ENCODE data around the gene MKKS.
"Not testable (repeated sequence)": the region's sequence is repeated elsewhere in the genome, so short reads cannot be mapped to it uniquely, and the experiment has no call there.

Gene MKKS

GRCh38 chr20:10419550-10420133, 14.4 kb downstream of the MKKS start:
- DNase-seq (ENCODE audit: extremely low spot score, insufficient read length, low read depth) (no peak), FAIRE-seq (no peak)

GRCh38 chr20:10417218-10417617, 16.8 kb downstream of the MKKS start:
- FAIRE-seq, result not testable (repeated sequence)

GRCh38 chr20:10415013-10415650, 18.9 kb downstream of the MKKS start:
- FAIRE-seq (no peak), DNase-seq (ENCODE audit: extremely low spot score, insufficient read length, low read depth) (no peak)

More at GRCh38 chr20:10417218-10417617, 16.8 kb downstream of the MKKS start:
- not testable (repeated sequence) for DNase-seq (ENCODE audit: extremely low spot score, insufficient read length, low read depth)

- no peak for DNase-seq (ENCODE audit: extremely low spot score, insufficient read length, low read depth)
- peak; percentile 71 for FAIRE-seq
These were observed 21.2 kb downstream of the MKKS start for GRCh38 chr20:10412591-10413408.

- DNase-seq (ENCODE audit: extremely low spot score, insufficient read length, low read depth) (no peak), FAIRE-seq (no peak)
These were observed 22.3 kb downstream of the MKKS start for GRCh38 chr20:10411673-10412072.

GRCh38 chr20:10408108-10408813, 25.8 kb downstream of the MKKS start:
- DNase-seq (ENCODE audit: extremely low spot score, insufficient read length, low read depth) (no peak), FAIRE-seq (no peak)

- FAIRE-seq (no peak), DNase-seq (ENCODE audit: extremely low spot score, insufficient read length, low read depth) (no peak)
These were observed 29.0 kb downstream of the MKKS start for GRCh38 chr20:10404959-10405530.

- DNase-seq (ENCODE audit: extremely low spot score, insufficient read length, low read depth), result no peak
- no peak for FAIRE-seq
These were observed 29.9 kb downstream of the MKKS start for GRCh38 chr20:10404023-10404628.

GRCh38 chr20:10402938-10403608, 30.9 kb downstream of the MKKS start:
- DNase-seq (ENCODE audit: extremely low spot score, insufficient read length, low read depth) (no peak), FAIRE-seq (no peak)

GRCh38 chr20:10398834-10399369, 35.1 kb downstream of the MKKS start:
- no peak for DNase-seq (ENCODE audit: extremely low spot score, insufficient read length, low read depth)

GRCh38 chr20:10394752-10395151, 39.3 kb downstream of the MKKS start:
- FAIRE-seq; DNase-seq (ENCODE audit: extremely low spot score, insufficient read length, low read depth): not testable (repeated sequence)

More at GRCh38 chr20:10398834-10399369, 35.1 kb downstream of the MKKS start:
- FAIRE-seq, result no peak

- DNase-seq (ENCODE audit: extremely low spot score, insufficient read length, low read depth), result no peak
- peak; percentile 9 for FAIRE-seq
These were observed 43.3 kb downstream of the MKKS start for GRCh38 chr20:10390709-10391108.

- DNase-seq (ENCODE audit: extremely low spot score, insufficient read length, low read depth) (no peak), FAIRE-seq (no peak)
These were observed 45.4 kb downstream of the MKKS start for GRCh38 chr20:10388597-10388996.

GRCh38 chr20:10387686-10388085, 46.3 kb downstream of the MKKS start:
- FAIRE-seq (no peak), DNase-seq (ENCODE audit: extremely low spot score, insufficient read length, low read depth) (no peak)

- no peak for DNase-seq (ENCODE audit: extremely low spot score, insufficient read length, low read depth)
- FAIRE-seq, result no peak
These were observed 48.0 kb downstream of the MKKS start for GRCh38 chr20:10385850-10386544.

GRCh38 chr20:10381477-10381876, 52.5 kb downstream of the MKKS start:
- no peak for FAIRE-seq

GRCh38 chr20:10379761-10380160, 54.3 kb downstream of the MKKS start:
- FAIRE-seq (no peak), DNase-seq (ENCODE audit: extremely low spot score, insufficient read length, low read depth) (no peak)

More at GRCh38 chr20:10381477-10381876, 52.5 kb downstream of the MKKS start:
- DNase-seq (ENCODE audit: extremely low spot score, insufficient read length, low read depth), result no peak

All from GM18507 (cell line).